ENCODE data around the gene TGFBR3L. TPM values are rescaled to one million over a fixed set of nuclear protein-coding genes. Genes with fewer than 3 reads are reported as not detected.

The TGFBR3L gene
- total and polyA plus RNA-seq, 2 experiments from 2014 or later: 1.7 to 7.0 TPM

DNA sequence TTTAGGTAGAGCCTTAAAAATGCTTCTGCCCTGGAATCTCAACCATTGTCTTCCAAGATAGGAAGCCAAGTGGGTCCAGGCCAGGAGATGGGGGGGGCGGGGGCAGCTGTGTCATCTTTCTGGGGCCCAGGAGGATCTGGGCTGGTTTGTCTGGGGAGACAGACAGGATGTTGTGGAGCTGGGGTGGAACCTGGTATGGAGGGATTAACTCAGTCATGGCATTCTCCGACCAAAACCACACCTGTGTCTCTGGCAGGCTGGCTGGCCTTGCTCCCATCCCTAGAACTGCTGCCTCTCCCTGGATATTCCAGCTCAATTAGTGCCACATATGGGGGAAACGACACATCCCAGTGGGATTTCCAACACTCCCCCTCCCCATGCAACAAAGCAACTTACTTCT lies 13.7 kb upstream of the TGFBR3L start:
- DNase-seq (ENCODE audit: low spot score) (no peak), ATAC-seq (no peak)
- Histone ChIP-seq H2AFZ (no peak overlapping the region), H3K27me3 (ENCODE audit: insufficient read depth) (no peaks in the 10 kb centered on the region), H3K4me3 (no peak overlapping the region), H3K4me1 (ENCODE audit: insufficient read depth) (peaks cover 11% of the 10 kb centered on the region), H3K9me2 (ENCODE audit: insufficient read depth) (no peaks in the 10 kb centered on the region), H3F3A (replicated peaks; ENCODE audit: low read depth) (peaks cover 8% of the 10 kb centered on the region; the same call in 1 of the 2 replicates), H3K36me3 (ENCODE audit: insufficient read depth) (no peaks in the 10 kb centered on the region; the same call in 1 of the 2 replicates), H3K79me2 (replicated peaks; ENCODE audit: insufficient read depth) (peaks cover 16% of the 10 kb centered on the region), H3K27ac (ENCODE audit: low read depth) (no peak overlapping the region), H4K20me1 (replicated peaks; ENCODE audit: insufficient read depth) (no peaks in the 10 kb centered on the region; the same call in 1 of the 2 replicates), H3K4me2 (no peak overlapping the region)
- H3K36me3 Mint-ChIP-seq (ENCODE audit: low read depth): peaks cover 17% of the 10 kb centered on the region; the same call in 2 of the 3 replicates
- TF ChIP-seq ZNF114 (CRISPR knock-in tag; IDR thresholded peaks at IDR 0.05): no peak
- no peak for TF ChIP-seq ZNF331 (CRISPR knock-in tag; IDR thresholded peaks at IDR 0.05; ENCODE audit: low read depth)
- TF ChIP-seq CREB1 (CRISPR knock-in tag; IDR thresholded peaks at IDR 0.05; ENCODE audit: low read depth): no peak
- no peak for TF ChIP-seq EZH2phosphoT487 (IDR thresholded peaks at IDR 0.05; ENCODE audit: unreplicated experiment)
- no peak for TF ChIP-seq NANOG (IDR thresholded peaks at IDR 0.05; ENCODE audit: borderline replicate concordance)
- TF ChIP-seq, protein P1, sequence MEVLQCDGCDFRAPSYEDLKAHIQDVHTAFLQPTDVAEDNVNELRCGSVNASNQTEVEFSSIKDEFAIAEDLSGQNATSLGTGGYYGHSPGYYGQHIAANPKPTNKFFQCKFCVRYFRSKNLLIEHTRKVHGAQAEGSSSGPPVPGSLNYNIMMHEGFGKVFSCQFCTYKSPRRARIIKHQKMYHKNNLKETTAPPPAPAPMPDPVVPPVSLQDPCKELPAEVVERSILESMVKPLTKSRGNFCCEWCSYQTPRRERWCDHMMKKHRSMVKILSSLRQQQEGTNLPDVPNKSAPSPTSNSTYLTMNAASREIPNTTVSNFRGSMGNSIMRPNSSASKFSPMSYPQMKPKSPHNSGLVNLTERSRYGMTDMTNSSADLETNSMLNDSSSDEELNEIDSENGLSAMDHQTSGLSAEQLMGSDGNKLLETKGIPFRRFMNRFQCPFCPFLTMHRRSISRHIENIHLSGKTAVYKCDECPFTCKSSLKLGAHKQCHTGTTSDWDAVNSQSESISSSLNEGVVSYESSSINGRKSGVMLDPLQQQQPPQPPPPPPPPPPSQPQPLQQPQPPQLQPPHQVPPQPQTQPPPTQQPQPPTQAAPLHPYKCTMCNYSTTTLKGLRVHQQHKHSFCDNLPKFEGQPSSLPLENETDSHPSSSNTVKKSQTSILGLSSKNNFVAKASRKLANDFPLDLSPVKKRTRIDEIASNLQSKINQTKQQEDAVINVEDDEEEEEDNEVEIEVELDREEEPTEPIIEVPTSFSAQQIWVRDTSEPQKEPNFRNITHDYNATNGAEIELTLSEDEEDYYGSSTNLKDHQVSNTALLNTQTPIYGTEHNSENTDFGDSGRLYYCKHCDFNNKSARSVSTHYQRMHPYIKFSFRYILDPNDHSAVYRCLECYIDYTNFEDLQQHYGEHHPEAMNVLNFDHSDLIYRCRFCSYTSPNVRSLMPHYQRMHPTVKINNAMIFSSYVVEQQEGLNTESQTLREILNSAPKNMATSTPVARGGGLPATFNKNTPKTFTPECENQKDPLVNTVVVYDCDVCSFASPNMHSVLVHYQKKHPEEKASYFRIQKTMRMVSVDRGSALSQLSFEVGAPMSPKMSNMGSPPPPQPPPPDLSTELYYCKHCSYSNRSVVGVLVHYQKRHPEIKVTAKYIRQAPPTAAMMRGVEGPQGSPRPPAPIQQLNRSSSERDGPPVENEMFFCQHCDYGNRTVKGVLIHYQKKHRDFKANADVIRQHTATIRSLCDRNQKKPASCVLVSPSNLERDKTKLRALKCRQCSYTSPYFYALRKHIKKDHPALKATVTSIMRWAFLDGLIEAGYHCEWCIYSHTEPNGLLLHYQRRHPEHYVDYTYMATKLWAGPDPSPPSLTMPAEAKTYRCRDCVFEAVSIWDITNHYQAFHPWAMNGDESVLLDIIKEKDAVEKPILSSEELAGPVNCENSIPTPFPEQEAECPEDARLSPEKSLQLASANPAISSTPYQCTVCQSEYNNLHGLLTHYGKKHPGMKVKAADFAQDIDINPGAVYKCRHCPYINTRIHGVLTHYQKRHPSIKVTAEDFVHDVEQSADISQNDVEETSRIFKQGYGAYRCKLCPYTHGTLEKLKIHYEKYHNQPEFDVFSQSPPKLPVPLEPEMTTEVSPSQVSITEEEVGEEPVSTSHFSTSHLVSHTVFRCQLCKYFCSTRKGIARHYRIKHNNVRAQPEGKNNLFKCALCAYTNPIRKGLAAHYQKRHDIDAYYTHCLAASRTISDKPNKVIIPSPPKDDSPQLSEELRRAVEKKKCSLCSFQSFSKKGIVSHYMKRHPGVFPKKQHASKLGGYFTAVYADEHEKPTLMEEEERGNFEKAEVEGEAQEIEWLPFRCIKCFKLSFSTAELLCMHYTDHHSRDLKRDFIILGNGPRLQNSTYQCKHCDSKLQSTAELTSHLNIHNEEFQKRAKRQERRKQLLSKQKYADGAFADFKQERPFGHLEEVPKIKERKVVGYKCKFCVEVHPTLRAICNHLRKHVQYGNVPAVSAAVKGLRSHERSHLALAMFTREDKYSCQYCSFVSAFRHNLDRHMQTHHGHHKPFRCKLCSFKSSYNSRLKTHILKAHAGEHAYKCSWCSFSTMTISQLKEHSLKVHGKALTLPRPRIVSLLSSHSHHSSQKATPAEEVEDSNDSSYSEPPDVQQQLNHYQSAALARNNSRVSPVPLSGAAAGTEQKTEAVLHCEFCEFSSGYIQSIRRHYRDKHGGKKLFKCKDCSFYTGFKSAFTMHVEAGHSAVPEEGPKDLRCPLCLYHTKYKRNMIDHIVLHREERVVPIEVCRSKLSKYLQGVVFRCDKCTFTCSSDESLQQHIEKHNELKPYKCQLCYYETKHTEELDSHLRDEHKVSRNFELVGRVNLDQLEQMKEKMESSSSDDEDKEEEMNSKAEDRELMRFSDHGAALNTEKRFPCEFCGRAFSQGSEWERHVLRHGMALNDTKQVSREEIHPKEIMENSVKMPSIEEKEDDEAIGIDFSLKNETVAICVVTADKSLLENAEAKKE (CRISPR knock-in tag; IDR thresholded peaks at IDR 0.05): no peak
- TF ChIP-seq, protein P2, sequence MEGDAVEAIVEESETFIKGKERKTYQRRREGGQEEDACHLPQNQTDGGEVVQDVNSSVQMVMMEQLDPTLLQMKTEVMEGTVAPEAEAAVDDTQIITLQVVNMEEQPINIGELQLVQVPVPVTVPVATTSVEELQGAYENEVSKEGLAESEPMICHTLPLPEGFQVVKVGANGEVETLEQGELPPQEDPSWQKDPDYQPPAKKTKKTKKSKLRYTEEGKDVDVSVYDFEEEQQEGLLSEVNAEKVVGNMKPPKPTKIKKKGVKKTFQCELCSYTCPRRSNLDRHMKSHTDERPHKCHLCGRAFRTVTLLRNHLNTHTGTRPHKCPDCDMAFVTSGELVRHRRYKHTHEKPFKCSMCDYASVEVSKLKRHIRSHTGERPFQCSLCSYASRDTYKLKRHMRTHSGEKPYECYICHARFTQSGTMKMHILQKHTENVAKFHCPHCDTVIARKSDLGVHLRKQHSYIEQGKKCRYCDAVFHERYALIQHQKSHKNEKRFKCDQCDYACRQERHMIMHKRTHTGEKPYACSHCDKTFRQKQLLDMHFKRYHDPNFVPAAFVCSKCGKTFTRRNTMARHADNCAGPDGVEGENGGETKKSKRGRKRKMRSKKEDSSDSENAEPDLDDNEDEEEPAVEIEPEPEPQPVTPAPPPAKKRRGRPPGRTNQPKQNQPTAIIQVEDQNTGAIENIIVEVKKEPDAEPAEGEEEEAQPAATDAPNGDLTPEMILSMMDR (conservative IDR thresholded peaks at IDR 0.05; ENCODE audit: low read depth in 2 of 2): no peak
- TF ChIP-seq, protein P3, sequence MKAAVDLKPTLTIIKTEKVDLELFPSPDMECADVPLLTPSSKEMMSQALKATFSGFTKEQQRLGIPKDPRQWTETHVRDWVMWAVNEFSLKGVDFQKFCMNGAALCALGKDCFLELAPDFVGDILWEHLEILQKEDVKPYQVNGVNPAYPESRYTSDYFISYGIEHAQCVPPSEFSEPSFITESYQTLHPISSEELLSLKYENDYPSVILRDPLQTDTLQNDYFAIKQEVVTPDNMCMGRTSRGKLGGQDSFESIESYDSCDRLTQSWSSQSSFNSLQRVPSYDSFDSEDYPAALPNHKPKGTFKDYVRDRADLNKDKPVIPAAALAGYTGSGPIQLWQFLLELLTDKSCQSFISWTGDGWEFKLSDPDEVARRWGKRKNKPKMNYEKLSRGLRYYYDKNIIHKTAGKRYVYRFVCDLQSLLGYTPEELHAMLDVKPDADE (IDR thresholded peaks at IDR 0.05): no peak
- TF ChIP-seq, protein P4, sequence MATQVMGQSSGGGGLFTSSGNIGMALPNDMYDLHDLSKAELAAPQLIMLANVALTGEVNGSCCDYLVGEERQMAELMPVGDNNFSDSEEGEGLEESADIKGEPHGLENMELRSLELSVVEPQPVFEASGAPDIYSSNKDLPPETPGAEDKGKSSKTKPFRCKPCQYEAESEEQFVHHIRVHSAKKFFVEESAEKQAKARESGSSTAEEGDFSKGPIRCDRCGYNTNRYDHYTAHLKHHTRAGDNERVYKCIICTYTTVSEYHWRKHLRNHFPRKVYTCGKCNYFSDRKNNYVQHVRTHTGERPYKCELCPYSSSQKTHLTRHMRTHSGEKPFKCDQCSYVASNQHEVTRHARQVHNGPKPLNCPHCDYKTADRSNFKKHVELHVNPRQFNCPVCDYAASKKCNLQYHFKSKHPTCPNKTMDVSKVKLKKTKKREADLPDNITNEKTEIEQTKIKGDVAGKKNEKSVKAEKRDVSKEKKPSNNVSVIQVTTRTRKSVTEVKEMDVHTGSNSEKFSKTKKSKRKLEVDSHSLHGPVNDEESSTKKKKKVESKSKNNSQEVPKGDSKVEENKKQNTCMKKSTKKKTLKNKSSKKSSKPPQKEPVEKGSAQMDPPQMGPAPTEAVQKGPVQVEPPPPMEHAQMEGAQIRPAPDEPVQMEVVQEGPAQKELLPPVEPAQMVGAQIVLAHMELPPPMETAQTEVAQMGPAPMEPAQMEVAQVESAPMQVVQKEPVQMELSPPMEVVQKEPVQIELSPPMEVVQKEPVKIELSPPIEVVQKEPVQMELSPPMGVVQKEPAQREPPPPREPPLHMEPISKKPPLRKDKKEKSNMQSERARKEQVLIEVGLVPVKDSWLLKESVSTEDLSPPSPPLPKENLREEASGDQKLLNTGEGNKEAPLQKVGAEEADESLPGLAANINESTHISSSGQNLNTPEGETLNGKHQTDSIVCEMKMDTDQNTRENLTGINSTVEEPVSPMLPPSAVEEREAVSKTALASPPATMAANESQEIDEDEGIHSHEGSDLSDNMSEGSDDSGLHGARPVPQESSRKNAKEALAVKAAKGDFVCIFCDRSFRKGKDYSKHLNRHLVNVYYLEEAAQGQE (IDR thresholded peaks at IDR 0.05; ENCODE audit: unreplicated experiment): no peak
- no peak for TF ChIP-seq STAT1 (IDR thresholded peaks at IDR 0.05; ENCODE audit: unreplicated experiment)
- no peak overlapping the region for H3K4me3 Mint-ChIP-seq
- peaks cover 24% of the 10 kb centered on the region for H3K27me3 Mint-ChIP-seq (ENCODE audit: insufficient read depth, low read depth, poor library complexity)
- H3K27ac Mint-ChIP-seq: no peak overlapping the region
- peaks cover 6% of the 10 kb centered on the region; the same call in 1 of the 3 replicates for H3K9me3 Mint-ChIP-seq
- peaks cover 19% of the 10 kb centered on the region for H3K4me1 Mint-ChIP-seq

Data from GM23338 (cell line).